Left lung (tissue), 10 donors: Measurements from ENCODE around the gene RPRD1A. TPM values are rescaled to one million over a fixed set of nuclear protein-coding genes. Genes with fewer than 3 reads are reported as not detected.

Experiments used
- ATAC-seq: fragments of 200-7000 bp; cut with Tn5 transposase; one replicate; pipeline ENCODE4 v1.9.1; 2020; ENCODE audit warnings: moderate library complexity
- DNase-seq, 4 donors: peaks; one replicate each; pipeline ENCODE4 v3.0.0-alpha.2; 2013 to 2020
- H3K27ac ChIP-seq, 2 donors: fragments of 200-600 bp; sonication (generic) in 1 of 2; one replicate each; pipeline versions ENCODE4 v1.5.0 to v1.8.0; 2020 to 2021
- H3K27me3 ChIP-seq, 2 donors: fragments of 200-600 bp; sonication (generic) in 1 of 2; one replicate each; pipeline versions ENCODE4 v1.5.0 to v1.8.0; 2020 to 2021
- H3K36me3 ChIP-seq, 2 donors: fragments of 200-600 bp; sonication (generic) in 1 of 2; one replicate each; pipeline versions ENCODE4 v1.5.0 to v1.8.0; 2020 to 2021
- H3K4me1 ChIP-seq, 2 donors: fragments of 200-600 bp; one replicate each; pipeline ENCODE4 v1.8.0; 2021
- H3K4me3 ChIP-seq, 2 donors: fragments of 200-600 bp; sonication (generic) in 1 of 2; one replicate each; pipeline versions ENCODE4 v1.5.0 to v1.8.0; 2020 to 2021; ENCODE audit warnings: mild to moderate bottlenecking in 1 of 2
- H3K9me3 ChIP-seq, 2 donors: fragments of 200-600 bp; sonication (generic) in 1 of 2; one replicate each; pipeline versions ENCODE4 v1.5.0 to v1.8.0; 2020 to 2021
- intact Hi-C, 2 donors: fragments of 100-400 bp; cut with DNase I; formaldehyde crosslinking; loops; one replicate each; pipeline versions ENCODE4 v1.11.2 to v1.14.2; 2022
- polyA plus RNA-seq, 6 donors: library from polyadenylated mRNA; unstranded; fragments of 120-200 nt; gene quantifications; one replicate each; pipeline ENCODE4 v1.2.1, GENCODE V29; 2013; ENCODE audit not compliant: insufficient read length in 6 of 6
- total RNA-seq, 2 donors: library from RNA; stranded (reverse); fragmentation: NEBNext Ultra II Directional; extraction: Animal tissue kit (Norgen Biotek cat#: 25700); gene quantifications; one replicate each; pipeline ENCODE4 v1.2.1, GENCODE V29; 2021
- TF ChIP-seq, protein P1 (sequence below), 2 donors: fragments of 200-600 bp; sonication (generic) in 1 of 2; IDR thresholded peaks; one replicate each; pipeline versions ENCODE4 v1.5.0 to v1.8.0; 2021; ENCODE audit warnings: antibody characterized with exemption in 2 of 2
- donor health status: DM: no; HTN: yes; CAD: no.
- donor health status: DM: no; HTN: no; CAD: no.

The RPRD1A gene
- total and polyA plus RNA-seq, 8 donors: 37.3 to 63.7 (median 56.8) TPM

DNA sequence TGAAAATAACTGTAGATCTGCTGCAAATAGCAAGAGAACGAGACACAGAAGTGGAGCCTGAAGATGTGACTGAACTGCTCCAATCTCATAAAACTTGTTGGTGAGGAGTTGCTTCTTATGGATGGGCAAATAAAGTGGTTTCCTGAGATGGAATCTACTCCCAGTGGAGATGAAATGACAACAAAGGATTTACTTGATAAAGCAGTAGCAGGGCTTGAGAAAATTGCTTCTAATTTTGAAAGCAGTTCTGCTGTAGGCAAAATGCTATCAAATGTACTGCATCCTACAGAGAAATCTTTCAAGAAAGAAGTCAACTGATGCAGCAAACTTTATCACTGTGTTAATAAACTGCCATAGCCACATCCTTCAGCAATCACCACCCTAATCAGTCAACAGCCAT is 44.0 kb downstream of the RPRD1A start:
- intact Hi-C loops: loop anchor here in 1 of 2 donors (10.0 kb wide), 1 partner anchor 261 kb away; no protein-coding TSS in a partner anchor
- no peak for ATAC-seq
- Histone ChIP-seq H3K36me3 (peaks cover 0 to 19% of the 10 kb centered on the region in 2 donors), H3K27me3 (no peaks in the 10 kb centered on the region), H3K9me3 (no peaks in the 10 kb centered on the region), H3K27ac (no peak overlapping the region), H3K4me3 (no peak overlapping the region), H3K4me1 (no peaks in the 10 kb centered on the region)
- DNase-seq: no peak
- TF ChIP-seq, protein P1, sequence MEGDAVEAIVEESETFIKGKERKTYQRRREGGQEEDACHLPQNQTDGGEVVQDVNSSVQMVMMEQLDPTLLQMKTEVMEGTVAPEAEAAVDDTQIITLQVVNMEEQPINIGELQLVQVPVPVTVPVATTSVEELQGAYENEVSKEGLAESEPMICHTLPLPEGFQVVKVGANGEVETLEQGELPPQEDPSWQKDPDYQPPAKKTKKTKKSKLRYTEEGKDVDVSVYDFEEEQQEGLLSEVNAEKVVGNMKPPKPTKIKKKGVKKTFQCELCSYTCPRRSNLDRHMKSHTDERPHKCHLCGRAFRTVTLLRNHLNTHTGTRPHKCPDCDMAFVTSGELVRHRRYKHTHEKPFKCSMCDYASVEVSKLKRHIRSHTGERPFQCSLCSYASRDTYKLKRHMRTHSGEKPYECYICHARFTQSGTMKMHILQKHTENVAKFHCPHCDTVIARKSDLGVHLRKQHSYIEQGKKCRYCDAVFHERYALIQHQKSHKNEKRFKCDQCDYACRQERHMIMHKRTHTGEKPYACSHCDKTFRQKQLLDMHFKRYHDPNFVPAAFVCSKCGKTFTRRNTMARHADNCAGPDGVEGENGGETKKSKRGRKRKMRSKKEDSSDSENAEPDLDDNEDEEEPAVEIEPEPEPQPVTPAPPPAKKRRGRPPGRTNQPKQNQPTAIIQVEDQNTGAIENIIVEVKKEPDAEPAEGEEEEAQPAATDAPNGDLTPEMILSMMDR (IDR thresholded peaks at IDR 0.05): no peak

DNA sequence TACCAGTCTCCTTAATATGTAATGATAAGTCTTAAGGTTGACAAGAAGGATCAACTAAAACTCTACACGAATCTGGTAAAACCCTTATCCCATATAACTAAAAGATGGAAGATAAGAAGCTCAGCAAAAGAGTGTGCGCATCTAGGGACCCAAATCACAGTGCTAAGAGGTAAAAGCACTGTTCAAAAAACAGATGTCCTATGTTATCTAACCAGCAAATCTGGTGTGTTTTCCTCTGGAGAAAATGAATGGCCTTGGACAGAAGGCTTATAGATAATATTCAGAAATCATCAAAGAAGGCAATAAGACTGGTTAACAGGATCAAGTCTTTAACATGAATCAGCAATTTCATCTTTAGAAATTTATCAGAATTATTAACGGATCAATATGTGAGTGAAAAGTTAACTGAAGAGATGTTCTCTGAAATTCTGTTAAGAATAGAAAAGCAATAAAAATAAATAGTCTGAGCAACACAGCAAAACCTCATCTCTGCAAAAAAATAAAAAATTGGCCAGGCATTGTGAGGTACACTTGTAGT is 47.1 kb downstream of the RPRD1A start:
- intact Hi-C loops: loop anchor here in 1 of 2 donors (10.0 kb wide), 1 partner anchor 265 kb away; no protein-coding TSS in a partner anchor
- no peak for ATAC-seq
- Histone ChIP-seq H3K4me1 (no peaks in the 10 kb centered on the region), H3K27ac (no peak overlapping the region), H3K9me3 (no peaks in the 10 kb centered on the region), H3K4me3 (no peak overlapping the region), H3K36me3 (peaks cover 0 to 9% of the 10 kb centered on the region in 2 donors), H3K27me3 (no peaks in the 10 kb centered on the region)
- no peak for DNase-seq
- TF ChIP-seq, protein P1 (IDR thresholded peaks at IDR 0.05): no peak

DNA sequence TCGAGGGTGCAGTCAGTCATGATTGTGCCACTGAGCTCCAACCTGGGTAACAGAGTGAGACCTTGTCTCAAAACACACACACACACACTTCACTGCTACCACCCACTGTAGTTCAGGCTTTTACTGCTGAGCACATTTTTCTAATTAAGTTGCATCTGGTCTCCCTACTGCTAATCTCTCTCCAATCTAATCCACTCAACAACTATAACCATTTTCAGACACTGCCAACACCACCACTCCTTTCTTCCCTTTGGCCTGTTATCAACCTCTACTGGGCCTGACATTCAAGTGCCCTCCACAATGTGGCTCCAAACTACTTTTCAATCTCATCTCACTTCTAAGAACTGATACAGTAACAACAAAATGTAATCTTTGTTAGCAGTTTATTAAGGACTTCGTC is 50.1 kb downstream of the RPRD1A start:
- no peak overlapping the region for H3K27ac ChIP-seq
- DNase-seq (no peak), ATAC-seq (no peak)
- intact Hi-C loops: no loop called here
- TF ChIP-seq, protein P1 (IDR thresholded peaks at IDR 0.05): no peak
- no peak overlapping the region for H3K4me3 ChIP-seq
- H3K9me3 ChIP-seq: no peaks in the 10 kb centered on the region
- no peaks in the 10 kb centered on the region for H3K36me3 ChIP-seq
- H3K27me3 ChIP-seq: no peaks in the 10 kb centered on the region
- no peaks in the 10 kb centered on the region for H3K4me1 ChIP-seq

DNA sequence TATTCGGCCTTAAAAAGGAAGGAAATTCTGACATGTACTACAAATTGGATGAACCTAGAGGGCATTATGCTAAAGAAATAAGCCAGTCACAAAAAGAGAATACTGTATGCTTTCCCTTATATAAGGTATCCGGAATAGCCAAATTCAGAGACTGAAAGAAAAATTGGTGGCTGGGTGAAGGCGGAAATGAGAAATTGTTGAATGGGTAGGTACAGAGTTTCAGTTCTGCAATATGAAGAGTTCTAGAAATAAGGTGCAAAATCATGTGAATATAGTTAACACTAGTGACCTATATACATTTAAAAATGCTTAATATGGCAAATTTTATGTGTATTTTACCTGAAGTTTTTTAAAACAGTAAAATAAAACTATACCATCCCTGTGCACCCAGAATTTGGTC is 51.7 kb downstream of the RPRD1A start:
- intact Hi-C loops: no loop called here

DNA sequence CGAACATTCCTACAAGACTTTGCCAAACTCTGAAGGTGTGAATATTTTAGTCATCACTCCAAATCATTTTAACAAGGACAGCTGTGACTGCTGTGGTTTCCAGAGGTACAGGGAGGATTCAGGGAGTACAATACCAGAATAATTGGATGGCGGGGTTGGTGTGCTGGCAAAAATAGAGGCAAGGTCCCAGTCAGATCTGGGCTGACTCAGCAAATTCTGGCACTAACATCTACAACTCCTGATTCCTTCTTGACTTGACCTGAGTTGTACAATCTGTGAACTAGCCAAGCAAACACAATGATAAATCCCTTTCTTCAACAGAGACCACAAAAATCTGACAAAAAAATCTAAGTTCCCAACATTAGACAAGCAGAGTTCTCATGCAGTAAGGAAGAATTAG is 54.5 kb downstream of the RPRD1A start:
- Histone ChIP-seq H3K27me3 (no peaks in the 10 kb centered on the region), H3K4me3 (no peak overlapping the region), H3K27ac (no peak overlapping the region), H3K36me3 (no peaks in the 10 kb centered on the region), H3K4me1 (no peaks in the 10 kb centered on the region), H3K9me3 (no peaks in the 10 kb centered on the region)
- ATAC-seq: no peak
- intact Hi-C loops: no loop called here
- TF ChIP-seq, protein P1 (IDR thresholded peaks at IDR 0.05): no peak
- no peak for DNase-seq

More for the DNA sequence above, 51.7 kb downstream of the RPRD1A start:
- Histone ChIP-seq H3K4me3 (no peak overlapping the region), H3K27ac (no peak overlapping the region), H3K27me3 (no peaks in the 10 kb centered on the region), H3K9me3 (no peaks in the 10 kb centered on the region), H3K4me1 (no peaks in the 10 kb centered on the region), H3K36me3 (no peaks in the 10 kb centered on the region)
- TF ChIP-seq, protein P1 (IDR thresholded peaks at IDR 0.05): no peak
- ATAC-seq (no peak), DNase-seq (no peak)
